ENCODE measurements around the gene HMCN2. TPM values are rescaled to one million over a fixed set of nuclear protein-coding genes. Genes with fewer than 3 reads are reported as not detected.
A peak's percentile ranks its signal among the peaks of the same experiment; 100 is the strongest.

HMCN2 gene
- total and polyA plus RNA-seq, 2 of the 4 experiments (the other 2 are of a cell fraction) = 0.02 TPM; not detected in 1

DNA sequence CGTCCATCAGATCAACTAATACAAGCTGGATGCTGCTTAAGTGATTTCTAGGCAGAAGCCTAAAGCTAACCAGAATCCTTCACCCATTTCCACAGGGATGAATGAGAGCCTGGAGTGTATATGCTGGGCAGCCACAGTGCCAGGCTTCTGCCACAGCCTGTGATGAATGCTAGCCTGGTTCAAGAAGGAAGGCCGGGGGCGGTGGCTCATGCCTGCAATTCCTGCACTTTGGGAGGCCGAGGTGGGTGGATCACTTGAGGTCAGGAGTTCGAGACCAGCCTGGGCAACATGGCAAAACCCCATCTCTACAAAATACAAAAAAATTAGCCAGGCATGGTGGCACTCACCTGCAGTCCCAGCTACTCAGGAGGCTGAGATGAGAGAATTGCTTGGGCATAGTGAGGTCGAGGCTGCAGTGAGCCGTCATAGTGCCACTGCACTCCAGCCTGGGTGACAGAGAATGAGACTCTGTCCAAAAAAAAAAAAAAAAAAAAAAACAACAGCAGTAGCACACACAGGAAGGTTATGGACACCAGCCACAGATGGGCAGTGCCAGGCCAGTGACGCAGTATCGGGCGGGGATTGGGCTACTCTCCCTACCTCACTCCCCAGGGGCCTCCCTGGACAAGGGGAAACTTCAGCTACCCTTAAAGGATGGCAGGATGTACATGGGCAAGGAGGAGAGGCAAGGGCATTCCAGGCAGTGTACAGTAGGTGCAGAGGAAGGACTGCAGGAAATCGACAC, 23.1 kb upstream of the HMCN2 start:
- H2AFZ ChIP-seq (replicated peaks; ENCODE audit: low read length, poor library complexity) = peak overlapping the region; percentile 85
- in situ Hi-C loops (cut with MboI; ENCODE audit: low sequenced_read_pairs) = loop anchor here (25.0 kb wide), 1 partner anchor 130 kb away; no protein-coding TSS in a partner anchor
- no peaks in the 10 kb centered on the region for H4K20me1 ChIP-seq (ENCODE audit: insufficient read depth, low read length)
- H3K4me2 ChIP-seq (ENCODE audit: low read depth, low read length) = no peak overlapping the region
- H3K18ac ChIP-seq (ENCODE audit: low read depth, low read length) = no peak overlapping the region
- CTCF ChIA-PET = interaction anchor here (1.1 to 1.3 kb wide), 2 partner anchors 10 to 16 kb away, joined by 4 to 5 read pairs; no protein-coding TSS in a partner anchor
- no peak for DNase-seq
- no peak overlapping the region for H4K5ac ChIP-seq (ENCODE audit: low read depth, low read length)
- no peak overlapping the region for H3K27ac ChIP-seq (ENCODE audit: insufficient read depth, low read length)
- no peak overlapping the region for H2BK120ac ChIP-seq (ENCODE audit: low read depth, low read length)
- BruUV-seq (replicated peaks) = no TSS peak
- no peak overlapping the region for H3K56ac ChIP-seq (ENCODE audit: extremely low read depth, insufficient read depth, low read length)
- H3K4ac ChIP-seq (ENCODE audit: low read depth, low read length) = no peak overlapping the region
- no peak overlapping the region for H3K4me3 ChIP-seq (ENCODE audit: insufficient read depth, low read depth, low read length)
- H3K9me3 ChIP-seq (ENCODE audit: control insufficient read depth, insufficient read depth, low read length) = no peaks in the 10 kb centered on the region
- peak overlapping the region in 1 of 2 experiments; percentile 69; a peak in 1 of 4 replicates for H4K8ac ChIP-seq (ENCODE audit: low read depth in 2 of 2, low read length in 2 of 2)
- 64% methylated on average over 3 of the region's 11 CpGs; no CpG with 5 or more reads in 1 of the 2 experiments for WGBS, 2 experiments (ENCODE audit: extremely low coverage in 2 of 2, insufficient read length in 1 of 2)
- H3K9ac ChIP-seq (ENCODE audit: low read depth, low read length) = no peak overlapping the region
- no peak overlapping the region; the same call in 1 of the 2 replicates for H3K14ac ChIP-seq (replicated peaks; ENCODE audit: low read depth, low read length)
- no peak overlapping the region for H4K91ac ChIP-seq (ENCODE audit: insufficient read depth, low read depth, low read length)
- no peaks in the 10 kb centered on the region for H3K27me3 ChIP-seq (ENCODE audit: control insufficient read depth, insufficient read depth, low read length)
- peaks cover 3% of the 10 kb centered on the region; the same call in 1 of the 2 replicates for H3K4me1 ChIP-seq (ENCODE audit: control insufficient read depth, insufficient read depth, low read length)
- peak overlapping the region; percentile 70 for H2AK9ac ChIP-seq (replicated peaks; ENCODE audit: low read depth, low read length, poor library complexity)
- peaks cover 14% of the 10 kb centered on the region for H3K9me1 ChIP-seq (ENCODE audit: insufficient read depth, low read length)
- H3K79me1 ChIP-seq (ENCODE audit: low read depth in 1 of 2, low read length in 2 of 2) = no peaks in the 10 kb centered on the region
- intact Hi-C loops (cut with micrococcal nuclease) = loop anchor here (10.0 kb wide), 1 partner anchor 442 kb away; no protein-coding TSS in a partner anchor
- no peak overlapping the region for H2BK15ac ChIP-seq (ENCODE audit: low read depth, low read length)
- no peaks in the 10 kb centered on the region for H3K36me3 ChIP-seq (ENCODE audit: control insufficient read depth, insufficient read depth, low read length)
- peak overlapping the region; percentile 13; the same call in 1 of the 2 replicates for H2AK5ac ChIP-seq (ENCODE audit: low read depth, low read length)
- no peak overlapping the region for H2BK20ac ChIP-seq (ENCODE audit: low read depth, low read length)
- dilution Hi-C loops (cut with HindIII; ENCODE audit: low sequenced_read_pairs, unreplicated experiment) = loop anchor here (25.0 kb wide), 1 partner anchor 130 kb away; no protein-coding TSS in a partner anchor
- H3K23ac ChIP-seq (ENCODE audit: low read depth, low read length) = no peak overlapping the region; the same call in 1 of the 2 replicates
- H2BK5ac ChIP-seq (ENCODE audit: low read depth, low read length, poor library complexity, severe bottlenecking) = no peak overlapping the region
- POLR2A ChIA-PET (ENCODE audit: unreplicated experiment) = no interaction called here
- ATAC-seq (ENCODE audit: low read depth) = no peak; the same call in 1 of the 2 replicates
- no peak for TF ChIP-seq POLR2A (IDR thresholded peaks at IDR 0.05; ENCODE audit: low read depth, low read length)
- no peak for TF ChIP-seq MXI1 (IDR thresholded peaks at IDR 0.05; ENCODE audit: borderline replicate concordance, low read depth, low read length)
- TF ChIP-seq RFX5 (IDR thresholded peaks at IDR 0.05; ENCODE audit: low read depth, low read length) = no peak
- no peak for TF ChIP-seq CEBPB (IDR thresholded peaks at IDR 0.05; ENCODE audit: low read depth, low read length)
- TF ChIP-seq CTCF (conservative IDR thresholded peaks at IDR 0.05; ENCODE audit: low read depth, low read length) = no peak
- no peak for TF ChIP-seq NFE2L2 (IDR thresholded peaks at IDR 0.05; ENCODE audit: low read depth, low read length)
- no peak for TF ChIP-seq FOS (IDR thresholded peaks at IDR 0.05; ENCODE audit: low read depth, low read length)
- no peak for TF ChIP-seq RAD21 (IDR thresholded peaks at IDR 0.05; ENCODE audit: low read length)
- no peak for TF ChIP-seq BHLHE40 (IDR thresholded peaks at IDR 0.05; ENCODE audit: low read depth, low read length)
- TF ChIP-seq CHD1 (IDR thresholded peaks at IDR 0.05; ENCODE audit: low read depth, low read length) = no peak
- TF ChIP-seq, protein P1, sequence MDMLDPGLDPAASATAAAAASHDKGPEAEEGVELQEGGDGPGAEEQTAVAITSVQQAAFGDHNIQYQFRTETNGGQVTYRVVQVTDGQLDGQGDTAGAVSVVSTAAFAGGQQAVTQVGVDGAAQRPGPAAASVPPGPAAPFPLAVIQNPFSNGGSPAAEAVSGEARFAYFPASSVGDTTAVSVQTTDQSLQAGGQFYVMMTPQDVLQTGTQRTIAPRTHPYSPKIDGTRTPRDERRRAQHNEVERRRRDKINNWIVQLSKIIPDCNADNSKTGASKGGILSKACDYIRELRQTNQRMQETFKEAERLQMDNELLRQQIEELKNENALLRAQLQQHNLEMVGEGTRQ (IDR thresholded peaks at IDR 0.05; ENCODE audit: low read depth, low read length) = no peak
- no peak for TF ChIP-seq SMC3 (IDR thresholded peaks at IDR 0.05; ENCODE audit: low read depth, low read length)
- TF ChIP-seq MAFK (IDR thresholded peaks at IDR 0.05; ENCODE audit: low read depth, low read length) = no peak
- TF ChIP-seq MAZ (IDR thresholded peaks at IDR 0.05; ENCODE audit: borderline replicate concordance, low read depth, low read length) = no peak
